GM23248 (cell line): ENCODE data around the gene WDR27. TPM values are rescaled to one million over a fixed set of nuclear protein-coding genes. Genes with fewer than 3 reads are reported as not detected.
A peak's percentile ranks its signal among the peaks of the same experiment; 100 is the strongest.

Experiments
- DNase-seq: peaks from one replicate; pipeline ENCODE4 v3.0.0-alpha.2; 2015
- H2AFZ ChIP-seq: fragments of 200-600 bp; sonication (generic); 2 replicates; pipeline ENCODE4 v1.6.1; 2016; ENCODE audit warnings: antibody characterized with exemption
- H3F3A ChIP-seq: fragments of 200-600 bp; sonication (generic); 2 replicates; pipeline ENCODE4 v1.6.1; 2016; ENCODE audit warnings: mild to moderate bottlenecking, antibody characterized with exemption, mixed run types; ENCODE audit not compliant: insufficient read depth
- H3K27ac ChIP-seq: fragments of 200-600 bp; sonication (generic); 2 replicates; pipeline ENCODE4 v1.5.1; 2016; ENCODE audit warnings: mild to moderate bottlenecking
- H3K27me3 ChIP-seq: fragments of 200-600 bp; sonication (generic); replicated peaks from 2 replicates; pipeline ENCODE4 v1.6.1; 2016; ENCODE audit warnings: mild to moderate bottlenecking; ENCODE audit not compliant: insufficient read depth
- H3K36me3 ChIP-seq: fragments of 200-600 bp; sonication (generic); 2 replicates; pipeline ENCODE4 v1.6.1; 2016; ENCODE audit warnings: low read depth, mild to moderate bottlenecking
- H3K4me1 ChIP-seq: fragments of 200-600 bp; sonication (generic); 2 replicates; pipeline ENCODE4 v1.6.1; 2016; ENCODE audit warnings: mild to moderate bottlenecking; ENCODE audit not compliant: insufficient read depth
- H3K4me2 ChIP-seq: fragments of 200-600 bp; sonication (generic); one replicate; pipeline ENCODE4 v1.6.1; 2016; ENCODE audit warnings: mild to moderate bottlenecking; ENCODE audit not compliant: unreplicated experiment
- H3K4me3 ChIP-seq: fragments of 200-600 bp; sonication (generic); 2 replicates; pipeline ENCODE4 v1.5.1; 2016; ENCODE audit warnings: mild to moderate bottlenecking
- H3K79me2 ChIP-seq: fragments of 200-600 bp; sonication (generic); 2 replicates; pipeline ENCODE4 v1.6.1; 2016; ENCODE audit warnings: mild to moderate bottlenecking; ENCODE audit not compliant: insufficient read depth
- H3K9ac ChIP-seq: fragments of 200-600 bp; sonication (generic); 2 replicates; pipeline ENCODE4 v1.6.1; 2016; ENCODE audit warnings: mild to moderate bottlenecking
- H3K9me2 ChIP-seq: fragments of 200-600 bp; sonication (generic); 2 replicates; pipeline ENCODE4 v1.6.1; 2016; ENCODE audit warnings: mixed run types, mild to moderate bottlenecking, moderate library complexity; ENCODE audit not compliant: insufficient read depth
- H3K9me3 ChIP-seq: fragments of 200-600 bp; sonication (generic); one replicate; pipeline ENCODE4 v1.6.1; 2017; ENCODE audit warnings: low read depth
- H4K20me1 ChIP-seq: fragments of 200-600 bp; sonication (generic); 2 replicates; pipeline ENCODE4 v1.6.0; 2016; ENCODE audit not compliant: insufficient read depth
- EZH2 ChIP-seq: fragments of 200-600 bp; sonication (generic); IDR thresholded peaks from 2 replicates; pipeline ENCODE4 v1.6.1; 2018; ENCODE audit warnings: antibody characterized with exemption, mild to moderate bottlenecking; ENCODE audit not compliant: insufficient read depth, poor library complexity, severe bottlenecking
- EZH2phosphoT487 ChIP-seq: fragments of 200-600 bp; sonication (generic); IDR thresholded peaks from 2 replicates; pipeline ENCODE4 v1.6.1; 2018; ENCODE audit warnings: antibody characterized with exemption, moderate library complexity, mild to moderate bottlenecking, low read depth; ENCODE audit not compliant: insufficient read depth
- WGBS, 2 experiments: methylation state at CpG; one replicate each; pipeline ENCODE4 v1.1.6; 2015 to 2017; ENCODE audit warnings: low lambda C conversion rate in 2 of 2, low coverage in 1 of 2; ENCODE audit errors: missing lambda C conversion rate in 2 of 2; 5-methylcytosine and 5-hydroxymethylcytosine counted together
- in situ Hi-C: fragments of 300-500 bp; cut with MboI; formaldehyde crosslinking; loops from 2 replicates; pipeline ENCODE4 v1.15.0; 2020
- polyA plus RNA-seq: library from polyadenylated mRNA; unstranded; fragments of >200 nt; fragmentation: Nextera tagmentation; extraction: Ambion mirVana; gene quantifications from 2 replicates; pipeline ENCODE4 v1.2.1, GENCODE V29; 2016
- total RNA-seq: library from RNA; depleted of rRNA; stranded (reverse); fragments of >200 nt; shearing (Covaris generic); gene quantifications from 2 replicates; pipeline ENCODE4 v1.2.3, GENCODE V29; 2014

The WDR27 gene
- total and polyA plus RNA-seq, 2 experiments from 2014 or later = 9.2 to 9.3 TPM

DNA sequence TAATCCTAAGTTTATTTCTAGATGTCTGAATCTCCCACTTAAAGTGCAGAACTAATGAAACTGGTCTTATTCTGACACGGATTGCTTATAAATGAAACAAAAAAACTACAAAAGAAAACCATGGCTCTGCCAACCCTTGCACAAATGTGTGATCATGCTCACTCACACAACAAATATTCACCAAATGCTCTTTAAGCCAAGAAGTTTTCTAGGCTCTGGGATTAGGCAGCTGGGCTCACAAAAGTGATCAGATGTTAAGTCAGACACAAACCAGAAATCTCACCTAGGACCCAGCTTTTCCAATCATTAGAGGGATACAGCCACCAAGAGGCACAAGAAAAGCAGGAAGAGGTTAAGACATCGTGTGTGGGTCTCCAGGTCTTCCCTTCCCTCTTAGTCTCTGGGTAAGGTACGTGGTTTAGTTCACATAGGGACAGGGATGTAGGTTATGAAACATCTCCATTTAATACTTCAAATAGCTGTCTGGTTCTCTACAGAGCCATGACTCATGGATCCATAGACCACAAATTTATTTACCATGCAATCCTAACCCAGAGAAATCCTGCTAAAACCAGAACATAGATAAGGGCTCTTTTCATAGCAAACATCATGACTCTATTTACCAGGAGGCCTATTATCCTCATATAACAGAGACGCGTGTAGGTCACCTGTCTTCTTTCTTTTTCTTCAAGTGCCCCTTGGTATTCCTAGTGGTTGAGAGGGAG lies 165.2 kb downstream of the WDR27 start:
- in situ Hi-C loops = no loop called here
- Histone ChIP-seq H3K4me3 (no peak overlapping the region), H3K4me1 (peaks cover 9% of the 10 kb centered on the region), H3K4me2 (peak overlapping the region; percentile 2), H4K20me1 (no peaks in the 10 kb centered on the region), H3K27me3 (no peaks in the 10 kb centered on the region), H3K79me2 (no peaks in the 10 kb centered on the region), H3K9ac (no peak overlapping the region), H3F3A (peaks cover 9% of the 10 kb centered on the region), H3K9me2 (no peaks in the 10 kb centered on the region; the same call in 1 of the 2 replicates), H3K36me3 (no peaks in the 10 kb centered on the region), H3K27ac (peak overlapping the region; percentile 40), H3K9me3 (no peaks in the 10 kb centered on the region), H2AFZ (no peak overlapping the region)
- WGBS, 2 experiments = 72 to 74% methylated on average over 5 of the region's 5 CpGs
- DNase-seq = peak; percentile 65
- TF ChIP-seq EZH2 (no peak), EZH2phosphoT487 (no peak)

DNA sequence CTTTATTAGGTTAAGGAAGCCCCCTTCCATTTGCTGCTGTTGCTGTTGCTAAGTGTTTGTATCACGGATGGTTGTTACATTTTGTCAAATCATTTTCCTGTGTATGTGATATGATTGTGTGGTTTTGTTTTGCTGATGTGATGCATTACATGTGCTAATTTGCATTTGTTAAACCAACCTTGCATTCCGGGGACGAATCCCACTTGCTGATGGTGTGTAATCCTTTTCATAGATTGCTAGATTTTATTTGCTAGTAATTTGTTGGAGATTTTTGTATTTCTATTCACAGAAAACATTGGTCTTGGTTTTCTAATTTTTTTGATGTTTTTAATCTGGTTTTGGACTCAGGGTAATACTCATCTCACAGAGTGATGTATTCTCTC lies 167.8 kb downstream of the WDR27 start:
- no peak overlapping the region for H3K9ac ChIP-seq
- H3K9me3 ChIP-seq = no peaks in the 10 kb centered on the region
- in situ Hi-C loops = no loop called here
- TF ChIP-seq EZH2 = no peak
- no peak overlapping the region for H2AFZ ChIP-seq
- no peaks in the 10 kb centered on the region for H3K36me3 ChIP-seq
- no peak overlapping the region for H3K27ac ChIP-seq
- WGBS, 2 experiments = 89 to 98% methylated on average over 3 of the region's 3 CpGs
- H4K20me1 ChIP-seq = no peaks in the 10 kb centered on the region
- H3K79me2 ChIP-seq = no peaks in the 10 kb centered on the region
- H3K4me1 ChIP-seq = peaks cover 30% of the 10 kb centered on the region
- H3F3A ChIP-seq = peaks cover 31% of the 10 kb centered on the region
- H3K27me3 ChIP-seq = no peaks in the 10 kb centered on the region
- no peak for DNase-seq
- H3K9me2 ChIP-seq = no peaks in the 10 kb centered on the region; the same call in 1 of the 2 replicates
- H3K4me3 ChIP-seq = no peak overlapping the region
- H3K4me2 ChIP-seq = no peak overlapping the region

GRCh38 chr6:169533301-169534038 lies 168.4 kb downstream of the WDR27 start:
- H3K4me1 ChIP-seq = peaks cover 35% of the 10 kb centered on the region
- H3K9ac ChIP-seq = no peak overlapping the region
- no peak overlapping the region for H2AFZ ChIP-seq
- no peaks in the 10 kb centered on the region for H3K9me3 ChIP-seq
- peak; percentile 23 for DNase-seq
- H3K27ac ChIP-seq = no peak overlapping the region
- no peaks in the 10 kb centered on the region for H3K36me3 ChIP-seq
- TF ChIP-seq EZH2 (no peak), EZH2phosphoT487 (no peak)
- H3K27me3 ChIP-seq = no peaks in the 10 kb centered on the region
- in situ Hi-C loops = no loop called here
- WGBS, 2 experiments = 95 to 97% methylated on average over 6 of the region's 6 CpGs
- H3K79me2 ChIP-seq = no peaks in the 10 kb centered on the region
- peaks cover 37% of the 10 kb centered on the region for H3F3A ChIP-seq
- no peak overlapping the region for H3K4me3 ChIP-seq
- no peak overlapping the region for H3K4me2 ChIP-seq
- no peaks in the 10 kb centered on the region; the same call in 1 of the 2 replicates for H3K9me2 ChIP-seq
- H4K20me1 ChIP-seq = no peaks in the 10 kb centered on the region

GRCh38 chr6:169530752-169531123 lies 171.1 kb downstream of the WDR27 start:
- peak; percentile 10 for DNase-seq
- Histone ChIP-seq H3K79me2 (no peaks in the 10 kb centered on the region), H3F3A (peaks cover 41% of the 10 kb centered on the region), H3K27me3 (no peaks in the 10 kb centered on the region), H2AFZ (no peak overlapping the region), H3K27ac (peak overlapping the region; percentile 62), H3K4me3 (no peak overlapping the region), H3K9me2 (no peaks in the 10 kb centered on the region; the same call in 1 of the 2 replicates), H3K9me3 (no peaks in the 10 kb centered on the region), H3K9ac (no peak overlapping the region), H4K20me1 (no peaks in the 10 kb centered on the region), H3K36me3 (no peaks in the 10 kb centered on the region), H3K4me2 (no peak overlapping the region), H3K4me1 (peaks cover 46% of the 10 kb centered on the region)
- in situ Hi-C loops = no loop called here
- no peak for TF ChIP-seq EZH2
- no peak for TF ChIP-seq EZH2phosphoT487
- WGBS, 2 experiments = 67 to 78% methylated on average over 1 of the region's 1 CpG
